GM19023 (cell line): ENCODE results near the gene CRYBG3.
"Not testable (repeated sequence)": the region's sequence is repeated elsewhere in the genome, so short reads cannot be mapped to it uniquely, and the experiment has no call there.

Experiments
- ATAC-seq: cut with Tn5 transposase; IDR thresholded peaks from one replicate; pipeline ENCODE4 v1.9.1; 2021; ENCODE audit warnings: mild to moderate bottlenecking, moderate library complexity; ENCODE audit not compliant: unreplicated experiment

CRYBG3 gene

GRCh38 chr3:97821774-97822358 is at the start of gene CRYBG3:
CRYBG3 (plus strand) TSS chr3:97822011; CDS start chr3:97822207, 196 bp downstream.
- ATAC-seq: peak; percentile 99

GRCh38 chr3:97772926-97773325 is 48.9 kb upstream of the CRYBG3 start:
- no peak for ATAC-seq

- ATAC-seq: no peak
Measured at GRCh38 chr3:97778152-97778551, 43.7 kb upstream of the CRYBG3 start.

- peak; percentile 54 for ATAC-seq
Measured at GRCh38 chr3:97793420-97794019, 28.3 kb upstream of the CRYBG3 start.

- ATAC-seq: no peak
Measured at GRCh38 chr3:97795951-97796350, 25.9 kb upstream of the CRYBG3 start.

- ATAC-seq: no peak
Measured at GRCh38 chr3:97804471-97804870, 17.3 kb upstream of the CRYBG3 start.

GRCh38 chr3:97810779-97811390 is 10.9 kb upstream of the CRYBG3 start:
- no peak for ATAC-seq

GRCh38 chr3:97815149-97815917 is 6.5 kb upstream of the CRYBG3 start:
- no peak for ATAC-seq

- ATAC-seq: no peak
Measured at GRCh38 chr3:97816811-97817210, 5.0 kb upstream of the CRYBG3 start.

- ATAC-seq: no peak
Measured at GRCh38 chr3:97817965-97818364, 3.8 kb upstream of the CRYBG3 start.

- ATAC-seq: no peak
Measured at GRCh38 chr3:97820780-97821179, 1.0 kb upstream of the CRYBG3 start.

GRCh38 chr3:97821287-97821773 is 481 bp upstream of the CRYBG3 start:
- ATAC-seq: peak; percentile 48

- peak; percentile 39 for ATAC-seq
Measured at GRCh38 chr3:97822359-97822775, 556 bp downstream of the CRYBG3 start.

- ATAC-seq: no peak
Measured at GRCh38 chr3:97823046-97824004, 1.5 kb downstream of the CRYBG3 start.

GRCh38 chr3:97825101-97825500 is 3.3 kb downstream of the CRYBG3 start:
- no peak for ATAC-seq

- no peak for ATAC-seq
Measured at GRCh38 chr3:97827741-97828471, 6.1 kb downstream of the CRYBG3 start.

- ATAC-seq: no peak
Measured at GRCh38 chr3:97829198-97829597, 7.4 kb downstream of the CRYBG3 start.

GRCh38 chr3:97830638-97831037 is 8.8 kb downstream of the CRYBG3 start:
- no peak for ATAC-seq

- no peak for ATAC-seq
Measured at GRCh38 chr3:97831140-97831539, 9.3 kb downstream of the CRYBG3 start.

GRCh38 chr3:97833184-97833583 is 11.4 kb downstream of the CRYBG3 start:
- ATAC-seq: not testable (repeated sequence)
